HCT116 (cell line): ENCODE data around the gene ANO10. TPM values are rescaled to one million over a fixed set of nuclear protein-coding genes. Genes with fewer than 3 reads are reported as not detected.
"Not testable (repeated sequence)": the region's sequence is repeated elsewhere in the genome, so short reads cannot be mapped to it uniquely, and the experiment has no call there.

ENCODE experiments used
- ATAC-seq: fragments of 200-7000 bp; cut with Tn5 transposase; 2 replicates; pipeline ENCODE4 v1.9.1; 2020; ENCODE audit warnings: mild to moderate bottlenecking, moderate library complexity
- BruUV-seq: library from RNA; stranded (reverse); fragments of 400-500 nt; replicated peaks from 2 replicates; lab custom pipeline; 2021; lab: Mats Ljungman, UMichigan
- CTCF ChIA-PET: fragments of 300-600 bp; sonication (Branson Sonifier 250); formaldehyde crosslinking; loops from one replicate; lab custom pipeline; 2021; ENCODE audit warnings: antibody characterized with exemption; lab: Charles Lee
- POLR2A ChIA-PET: fragments of 300-600, 350-600 bp; sonication (Branson Sonifier 250); formaldehyde crosslinking; loops from one replicate; lab custom pipeline; 2021; ENCODE audit warnings: antibody characterized with exemption; lab: Charles Lee
- RAD21 ChIA-PET, 2 experiments: fragments of 300-600 bp; sonication (Branson Sonifier 250); formaldehyde crosslinking; loops; one replicate each; lab custom pipeline; 2023; ENCODE audit warnings: low total read pairs in 2 of 2; ENCODE audit not compliant: uncharacterized antibody in 2 of 2, unreplicated experiment in 2 of 2, low non-redundant PET in 1 of 2; lab: Charles Lee
- DNase-seq: peaks from one replicate; pipeline ENCODE4 v3.0.0-alpha.2; 2010; ENCODE audit warnings: low read depth, low spot score
- H2AFZ ChIP-seq: fragments of 200-600 bp; shearing (Covaris generic), sonication (generic); 2 replicates; pipeline ENCODE4 v1.6.1; 2017; ENCODE audit warnings: low read depth, mixed run types, mixed read lengths, antibody characterized with exemption, low read length; ENCODE audit not compliant: poor library complexity, severe bottlenecking
- H3K27ac ChIP-seq: 2 replicates; pipeline ENCODE4 v1.5.1; 2012; ENCODE audit warnings: low read depth, low read length
- H3K27me3 ChIP-seq: fragments of 200-600 bp; sonication (generic); 2 replicates; pipeline ENCODE4 v1.6.1; 2016; ENCODE audit warnings: mixed run types, low read length, mixed read lengths; ENCODE audit not compliant: insufficient read depth
- H3K36me3 ChIP-seq, 2 experiments: fragments of 200-500 bp in 1 of 2; fragments of 200-600 bp in 1 of 2; sonication (Bioruptor generic) in 1 of 2; sonication (generic) in 1 of 2; 2 replicates each; pipeline versions ENCODE4 v1.5.1 to v1.6.1; 2014 to 2016; ENCODE audit warnings: low read length in 2 of 2, inconsistent platforms in 1 of 2, mixed read lengths in 1 of 2, mixed run types in 1 of 2; ENCODE audit not compliant: insufficient read depth in 2 of 2, control insufficient read depth in 1 of 2
- H3K4me1 ChIP-seq, 2 experiments: fragments of 200-600 bp in 1 of 2; sonication (generic) in 1 of 2; 2 replicates each; pipeline versions ENCODE4 v1.5.1 to v1.6.1; 2012 to 2017; ENCODE audit warnings: low read length in 2 of 2, inconsistent platforms in 1 of 2, mild to moderate bottlenecking in 1 of 2, mixed read lengths in 1 of 2, mixed run types in 1 of 2, moderate library complexity in 1 of 2; ENCODE audit not compliant: insufficient read depth in 2 of 2, control insufficient read depth in 1 of 2
- H3K4me2 ChIP-seq: fragments of 200-600 bp; sonication (generic); 2 replicates; pipeline ENCODE4 v1.6.1; 2017; ENCODE audit warnings: mixed run types, low read length, mixed read lengths
- H3K4me3 ChIP-seq, 2 experiments: fragments of 200-600 bp in 1 of 2; sonication (generic) in 1 of 2; replicated peaks in 1 of 2; 2 replicates each; pipeline ENCODE4 v1.5.1; 2011 to 2016; ENCODE audit warnings: low read length in 2 of 2, control low read depth in 1 of 2, low read depth in 1 of 2, mild to moderate bottlenecking in 1 of 2, mixed read lengths in 1 of 2, mixed run types in 1 of 2
- H3K79me2 ChIP-seq: fragments of 200-600 bp; sonication (generic); 2 replicates; pipeline ENCODE4 v1.6.1; 2017; ENCODE audit warnings: mild to moderate bottlenecking, mixed run types, low read length, moderate library complexity, mixed read lengths; ENCODE audit not compliant: insufficient read depth
- H3K9ac ChIP-seq: fragments of 200-600 bp; sonication (generic); 2 replicates; pipeline ENCODE4 v1.6.1; 2016; ENCODE audit warnings: low read length, mixed read lengths
- H3K9me2 ChIP-seq: fragments of 200-600 bp; sonication (generic), shearing (Covaris generic); 2 replicates; pipeline ENCODE4 v1.6.1; 2017; ENCODE audit warnings: mixed run types, mild to moderate bottlenecking, moderate library complexity; ENCODE audit not compliant: insufficient read depth
- H3K9me3 ChIP-seq, 2 experiments: fragments of 200-500 bp in 1 of 2; fragments of 200-600 bp in 1 of 2; sonication (Bioruptor generic) in 1 of 2; sonication (generic) in 1 of 2; 2 replicates each; pipeline ENCODE4 v1.6.1; 2014 to 2017; ENCODE audit warnings: low read length in 2 of 2, mixed read lengths in 2 of 2, inconsistent platforms in 1 of 2, low read depth in 1 of 2, mild to moderate bottlenecking in 1 of 2, mixed run types in 1 of 2, moderate library complexity in 1 of 2; ENCODE audit not compliant: control insufficient read depth in 1 of 2, insufficient read depth in 1 of 2
- H4K20me1 ChIP-seq: fragments of 200-600 bp; sonication (generic), shearing (Covaris generic); 2 replicates; pipeline ENCODE4 v1.6.1; 2017; ENCODE audit warnings: mixed run types, mild to moderate bottlenecking, moderate library complexity; ENCODE audit not compliant: insufficient read depth
- ATF3 ChIP-seq: IDR thresholded peaks from 2 replicates; pipeline ENCODE4 v1.6.1; 2012
- EGR1 ChIP-seq: IDR thresholded peaks from 2 replicates; pipeline ENCODE4 v1.6.1; 2012; ENCODE audit warnings: low read depth
- EZH2 ChIP-seq: fragments of 200-600 bp; sonication (generic); IDR thresholded peaks from 2 replicates; pipeline ENCODE4 v1.6.1; 2017; ENCODE audit warnings: antibody characterized with exemption, mixed run types
- EZH2phosphoT487 ChIP-seq: fragments of 200-600 bp; IDR thresholded peaks from 2 replicates; pipeline ENCODE4 v1.6.1; 2018; ENCODE audit warnings: antibody characterized with exemption, borderline replicate concordance
- FOSL1 ChIP-seq: IDR thresholded peaks from 2 replicates; pipeline ENCODE4 v1.6.1; 2012; ENCODE audit warnings: low read depth
- JUND ChIP-seq: IDR thresholded peaks from 2 replicates; pipeline ENCODE4 v1.6.1; 2012
- RAD21 ChIP-seq: IDR thresholded peaks from 2 replicates; pipeline ENCODE4 v1.6.1; 2012; ENCODE audit warnings: low read depth, mild to moderate bottlenecking
- REST ChIP-seq: IDR thresholded peaks from 2 replicates; pipeline ENCODE4 v1.6.1; 2012; ENCODE audit warnings: low read depth
- SIN3A ChIP-seq: IDR thresholded peaks from 2 replicates; pipeline ENCODE4 v1.6.1; 2012; ENCODE audit warnings: low read depth
- SP1 ChIP-seq: IDR thresholded peaks from 2 replicates; pipeline ENCODE4 v1.6.1; 2012; ENCODE audit warnings: low read depth
- SRF ChIP-seq: IDR thresholded peaks from 2 replicates; pipeline ENCODE4 v1.6.1; 2012; ENCODE audit warnings: low read depth
- TCF7L2 ChIP-seq: IDR thresholded peaks from 2 replicates; pipeline ENCODE4 v1.7.0; 2011; ENCODE audit warnings: borderline replicate concordance, inconsistent platforms; ENCODE audit not compliant: insufficient read depth, insufficient read length; ENCODE audit errors: extremely low read depth
- ZFX ChIP-seq: fragments of 450-650 bp; IDR thresholded peaks from 2 replicates; pipeline ENCODE4 v1.6.1; 2017
- ZNF274 ChIP-seq: fragments of 200-500 bp; sonication (Bioruptor generic); IDR thresholded peaks from 2 replicates; pipeline ENCODE4 v1.6.1; 2014; ENCODE audit warnings: mild to moderate bottlenecking, low read depth, low read length, inconsistent platforms
- intact Hi-C: fragments of 100-400 bp; cut with micrococcal nuclease; formaldehyde crosslinking; loops from 2 replicates; pipeline ENCODE4 v1.10.0; 2022
- total RNA-seq: library from RNA; stranded (reverse); gene quantifications from one replicate; pipeline ENCODE4 v1.2.1, GENCODE V29; 2021; ENCODE audit not compliant: unreplicated experiment
- TF ChIP-seq, protein P1 (sequence below): IDR thresholded peaks from 2 replicates; pipeline ENCODE4 v1.6.1; 2011; ENCODE audit warnings: mild to moderate bottlenecking, low read length, moderate library complexity; ENCODE audit not compliant: insufficient replicate concordance; ENCODE audit errors: extremely low read depth

ANO10 gene
- total RNA-seq, 1 experiment from 2014 or later: 13.3 TPM

DNA sequence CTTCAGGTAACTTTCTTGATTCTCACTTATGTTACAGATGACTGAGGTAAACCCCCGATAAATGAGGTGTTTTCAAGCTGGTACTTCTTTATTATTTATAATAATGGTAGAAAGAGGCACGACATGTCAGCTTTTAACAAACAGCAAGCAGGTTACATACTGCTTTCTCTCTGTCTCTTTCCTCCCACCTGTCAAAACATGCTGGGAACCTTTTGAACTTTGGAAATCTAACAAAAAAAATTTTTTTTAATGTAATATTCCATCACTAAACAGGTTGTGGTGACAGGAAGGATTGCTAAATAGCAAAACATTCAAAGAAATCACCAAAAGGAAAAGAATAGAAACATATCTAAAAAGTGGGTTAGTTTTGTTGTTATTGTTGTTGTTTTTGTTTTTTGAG, 48.2 kb downstream of the ANO10 start:
- intact Hi-C loops: no loop called here
- ChIA-PET RAD21 (no interaction called here), POLR2A (no interaction called here), CTCF (no interaction called here)
- Histone ChIP-seq H3K9me3 (no peaks in the 10 kb centered on the region), H3K4me2 (no peak overlapping the region), H3K27me3 (no peaks in the 10 kb centered on the region), H3K9ac (no peak overlapping the region), H3K36me3 (no peaks in the 10 kb centered on the region), H3K79me2 (no peaks in the 10 kb centered on the region), H3K9me2 (no peaks in the 10 kb centered on the region), H3K27ac (no peak overlapping the region), H2AFZ (no peak overlapping the region), H3K4me3 (no peak overlapping the region), H3K4me1 (no peaks in the 10 kb centered on the region), H4K20me1 (no peaks in the 10 kb centered on the region)
- ATAC-seq (no peak), DNase-seq (no peak)
- TF ChIP-seq, protein P1, sequence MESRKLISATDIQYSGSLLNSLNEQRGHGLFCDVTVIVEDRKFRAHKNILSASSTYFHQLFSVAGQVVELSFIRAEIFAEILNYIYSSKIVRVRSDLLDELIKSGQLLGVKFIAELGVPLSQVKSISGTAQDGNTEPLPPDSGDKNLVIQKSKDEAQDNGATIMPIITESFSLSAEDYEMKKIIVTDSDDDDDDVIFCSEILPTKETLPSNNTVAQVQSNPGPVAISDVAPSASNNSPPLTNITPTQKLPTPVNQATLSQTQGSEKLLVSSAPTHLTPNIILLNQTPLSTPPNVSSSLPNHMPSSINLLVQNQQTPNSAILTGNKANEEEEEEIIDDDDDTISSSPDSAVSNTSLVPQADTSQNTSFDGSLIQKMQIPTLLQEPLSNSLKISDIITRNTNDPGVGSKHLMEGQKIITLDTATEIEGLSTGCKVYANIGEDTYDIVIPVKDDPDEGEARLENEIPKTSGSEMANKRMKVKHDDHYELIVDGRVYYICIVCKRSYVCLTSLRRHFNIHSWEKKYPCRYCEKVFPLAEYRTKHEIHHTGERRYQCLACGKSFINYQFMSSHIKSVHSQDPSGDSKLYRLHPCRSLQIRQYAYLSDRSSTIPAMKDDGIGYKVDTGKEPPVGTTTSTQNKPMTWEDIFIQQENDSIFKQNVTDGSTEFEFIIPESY: no peak
- TF ChIP-seq SP1 (no peak), ZFX (no peak), SIN3A (no peak), REST (no peak), ATF3 (no peak), EZH2 (no peak), EZH2phosphoT487 (no peak), JUND (no peak), FOSL1 (no peak), RAD21 (no peak), ZNF274 (no peak), TCF7L2 (no peak), SRF (no peak), EGR1 (no peak)
- BruUV-seq: no TSS peak

DNA sequence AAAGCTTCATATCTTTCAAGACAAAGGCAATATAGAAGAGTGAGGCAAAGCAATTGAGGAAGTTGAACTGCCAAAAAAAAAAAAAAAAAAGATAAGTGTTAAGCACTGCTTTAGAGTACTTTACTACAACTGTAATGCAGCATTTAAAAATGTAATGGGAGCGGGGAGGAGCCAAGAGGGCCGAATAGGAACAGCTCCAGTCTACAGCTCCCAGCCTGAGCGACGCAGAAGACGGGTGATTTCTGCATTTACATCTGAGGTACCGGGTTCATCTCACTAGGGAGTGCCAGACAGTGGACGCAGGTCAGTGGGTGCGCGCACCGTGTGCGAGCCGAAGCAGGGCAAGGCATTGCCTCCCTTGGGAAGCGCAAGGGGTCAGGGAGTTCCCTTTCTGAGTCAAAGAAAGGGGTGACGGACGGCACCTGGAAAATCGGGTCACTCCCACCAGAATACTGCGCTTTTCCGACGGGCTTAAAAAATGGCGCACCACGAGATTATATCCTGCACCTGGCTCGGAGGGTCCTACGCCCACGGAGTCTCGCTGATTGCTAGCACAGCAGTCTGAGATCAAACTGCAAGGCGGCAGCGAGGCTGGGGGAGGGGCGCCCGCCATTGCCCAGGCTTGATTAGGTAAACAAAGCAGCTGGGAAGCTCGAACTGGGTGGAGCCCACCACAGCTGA, 56.0 kb downstream of the ANO10 start:
- DNase-seq, H3K27me3 ChIP-seq, H4K20me1 ChIP-seq, H3K27ac ChIP-seq, RAD21 ChIA-PET, H3K36me3 ChIP-seq, H2AFZ ChIP-seq, H3K9me3 ChIP-seq, H3K79me2 ChIP-seq, CTCF ChIA-PET, H3K9me2 ChIP-seq, BruUV-seq, H3K4me1 ChIP-seq, intact Hi-C loops: not testable (repeated sequence)
- Histone ChIP-seq H3K9ac (0 out of 2 replicates have a peak overlapping the region, but pooled peaks have one; percentile 23), H3K4me3 (peak overlapping the region; percentile 38 to 46), H3K4me2 (peak overlapping the region; percentile 71)
- ATAC-seq: peak; percentile 75
- POLR2A ChIA-PET: interaction anchor here (0.6 kb wide), 1 partner anchor 41 kb away, joined by 3 read pairs; no protein-coding TSS in a partner anchor
